ENCODE data around the gene GSTA2.
"Not testable (repeated sequence)": the region's sequence is repeated elsewhere in the genome, so short reads cannot be mapped to it uniquely, and the experiment has no call there.

GSTA2 gene

DNA sequence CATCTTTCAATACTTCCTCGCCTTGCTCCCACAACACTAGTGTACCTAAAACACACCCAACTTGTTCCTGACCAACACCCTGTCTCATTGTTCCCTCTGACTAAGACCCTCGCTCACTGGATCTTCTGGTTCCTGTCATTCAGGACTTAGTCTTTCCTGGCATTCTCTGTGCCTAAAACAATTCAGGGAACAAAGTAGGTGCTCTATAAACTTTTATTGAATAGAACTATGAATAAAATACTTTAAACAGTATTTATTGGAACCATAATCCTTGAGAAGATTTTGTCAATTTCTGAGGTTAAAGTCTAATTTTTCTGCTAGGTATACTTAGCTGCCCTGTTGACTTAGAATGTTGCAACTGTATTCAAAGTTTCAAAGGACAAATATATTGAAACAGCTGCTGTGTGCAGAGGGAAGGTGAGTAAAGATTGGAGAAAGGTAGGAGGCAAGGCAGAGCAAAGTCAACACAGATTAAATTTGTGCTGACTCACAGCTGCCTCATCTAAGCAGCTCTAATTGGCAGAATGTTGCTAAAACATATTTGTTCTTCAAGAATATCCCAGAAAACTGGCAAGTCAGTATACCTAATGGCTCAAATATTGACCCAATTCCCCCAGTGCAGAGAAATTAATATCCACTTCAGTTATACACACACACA, 37.6 kb downstream of the GSTA2 start:
- DNase-seq (ENCODE audit: low read depth) = no peak

DNA sequence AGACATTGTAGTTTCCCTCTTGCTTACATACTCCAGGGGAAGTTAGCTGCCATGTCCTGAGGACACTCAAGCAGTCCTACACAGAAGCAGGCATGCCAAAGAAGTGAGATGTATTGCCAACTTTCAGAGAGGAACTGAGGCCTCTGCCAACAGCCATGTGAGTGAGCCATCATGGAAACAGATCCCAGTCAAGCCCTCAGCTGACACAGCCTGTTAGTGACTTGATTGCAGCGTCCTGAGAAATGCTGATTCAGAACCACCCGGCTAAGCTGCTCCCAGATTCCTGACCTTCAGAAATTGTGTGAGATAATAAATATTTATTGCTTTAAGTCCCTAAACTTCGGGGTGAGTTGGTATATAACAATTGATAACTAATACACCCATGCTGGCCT, 38.1 kb downstream of the GSTA2 start:
- no peak for DNase-seq (ENCODE audit: low read depth)

GRCh38 chr6:52724406-52725121, 38.7 kb downstream of the GSTA2 start:
- DNase-seq (ENCODE audit: low read depth) = peak; percentile 13

- DNase-seq (ENCODE audit: low read depth) = no peak
These were observed 39.3 kb downstream of the GSTA2 start for GRCh38 chr6:52724042-52724405.

DNA sequence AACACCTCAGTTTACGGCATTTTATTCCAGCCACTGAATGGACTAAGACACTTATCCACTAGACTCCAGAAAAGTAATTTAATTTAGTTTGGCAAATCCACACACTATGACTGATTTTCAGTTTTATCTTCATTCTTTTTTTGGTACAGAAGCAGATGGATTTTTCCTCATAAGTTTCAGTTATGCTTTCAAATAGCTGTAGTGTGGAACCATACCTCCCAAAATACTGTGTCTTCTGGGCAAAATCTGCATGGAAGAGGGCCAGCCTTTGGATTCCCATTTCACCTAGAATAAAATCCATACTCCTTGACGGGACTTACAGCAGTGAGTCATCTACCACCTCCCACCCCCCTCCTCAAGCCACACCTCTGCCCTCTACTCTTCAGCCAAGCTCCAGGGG, 43.0 kb downstream of the GSTA2 start:
- no peak for DNase-seq (ENCODE audit: low read depth)

DNA sequence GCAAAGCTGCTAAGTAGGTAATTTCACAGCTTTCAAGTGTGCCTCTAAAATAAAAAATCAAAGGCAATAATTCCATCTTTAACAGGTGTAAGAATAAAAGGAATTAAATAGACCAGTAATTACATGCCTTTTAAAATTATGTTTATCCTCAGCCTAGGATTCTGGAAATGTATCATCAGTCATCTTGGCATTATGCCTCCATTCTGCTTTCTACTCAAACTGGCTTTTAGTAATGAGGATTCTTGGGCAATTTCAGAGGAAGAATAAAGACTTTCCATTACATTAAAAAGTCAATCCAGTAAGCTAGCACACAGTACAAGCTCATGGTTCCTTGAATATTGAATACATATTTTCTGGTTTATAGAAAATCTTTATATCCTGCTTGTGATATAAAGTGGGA, 44.7 kb downstream of the GSTA2 start:
- no peak for DNase-seq (ENCODE audit: low read depth)

- DNase-seq (ENCODE audit: low read depth) = not testable (repeated sequence)
These were observed 48.5 kb downstream of the GSTA2 start for GRCh38 chr6:52714761-52715160.

DNA sequence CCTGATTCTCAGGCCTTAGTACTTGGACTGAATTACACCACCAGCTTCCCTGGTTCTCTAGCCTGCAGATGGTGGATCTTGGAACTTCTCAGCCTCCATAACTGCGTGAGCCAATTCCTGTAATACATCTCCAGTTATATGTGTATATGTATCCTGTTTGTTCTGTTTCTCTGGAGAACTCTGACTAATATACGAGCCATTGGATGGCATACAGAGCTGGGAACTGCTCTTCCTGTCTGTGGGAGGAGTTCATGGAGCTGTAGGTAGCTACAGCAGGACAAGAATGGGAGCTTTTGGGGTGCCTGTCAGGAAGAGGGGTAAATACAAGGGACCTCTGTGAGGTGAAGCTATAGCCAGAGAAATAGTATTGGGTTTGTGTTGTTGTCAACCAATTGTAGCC, 51.1 kb downstream of the GSTA2 start:
- no peak for DNase-seq (ENCODE audit: low read depth)

DNA sequence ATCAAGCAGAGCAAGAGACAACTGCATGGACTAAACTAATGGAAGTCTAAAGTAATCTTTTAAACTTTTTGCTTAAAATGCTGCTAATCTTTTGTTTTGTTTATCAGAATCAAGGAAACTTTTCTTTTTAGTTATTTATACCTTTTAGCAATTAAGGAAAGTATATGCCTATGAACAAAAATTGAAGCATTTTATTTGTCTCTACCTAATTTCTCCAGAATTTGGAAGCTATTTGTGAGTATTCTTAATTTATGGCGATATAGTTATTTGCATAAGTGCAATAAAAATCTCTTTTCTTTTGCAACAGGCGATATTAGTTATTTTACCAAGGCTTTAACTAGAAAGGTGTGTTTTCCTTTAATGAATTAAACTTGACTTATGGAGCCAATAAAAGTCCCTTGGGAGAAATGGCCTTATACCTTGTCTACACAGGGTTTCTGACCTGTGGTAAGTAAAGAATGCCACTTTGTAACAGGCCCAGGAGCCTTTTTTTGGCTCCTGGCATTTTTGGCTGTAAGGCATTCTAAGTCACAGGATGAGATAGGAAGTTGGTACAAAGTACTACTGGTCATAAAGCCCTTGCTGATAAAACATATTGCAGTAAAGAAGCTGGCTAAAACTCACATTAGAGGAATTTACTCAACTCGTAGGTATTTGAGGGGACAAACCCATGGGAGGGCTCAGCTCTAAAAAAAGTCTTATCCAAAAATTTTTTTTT, 55.2 kb downstream of the GSTA2 start:
- DNase-seq (ENCODE audit: low read depth) = no peak

- no peak for DNase-seq (ENCODE audit: low read depth)
These were observed 57.3 kb downstream of the GSTA2 start for GRCh38 chr6:52706001-52706400.

- not testable (repeated sequence) for DNase-seq (ENCODE audit: low read depth)
These were observed 58.3 kb downstream of the GSTA2 start for GRCh38 chr6:52704781-52705502.

DNA sequence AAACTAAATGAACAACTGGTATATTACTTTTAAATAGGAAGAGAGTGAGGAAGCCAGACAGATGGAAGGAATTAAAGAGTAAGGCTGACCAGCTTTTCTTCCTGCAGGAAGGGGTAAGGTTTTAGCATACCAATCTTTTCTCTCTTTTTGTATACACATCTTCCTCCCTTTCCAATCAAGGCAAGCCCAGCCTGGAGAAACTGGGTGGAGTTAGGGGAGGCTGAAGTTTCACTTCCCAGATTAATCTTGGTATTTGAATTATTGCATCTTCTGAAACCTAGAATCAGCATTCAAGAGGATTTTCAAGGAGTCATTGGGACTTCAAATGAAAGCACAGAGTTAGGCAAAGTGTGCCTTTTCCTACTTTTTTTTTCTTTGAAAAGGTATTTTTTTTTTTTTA, 59.2 kb downstream of the GSTA2 start:
- no peak for DNase-seq (ENCODE audit: low read depth)
